ENCODE measurements around the gene PCYT2. TPM values are rescaled to one million over a fixed set of nuclear protein-coding genes. Genes with fewer than 3 reads are reported as not detected.

Gene PCYT2
- polyA plus RNA-seq, 3 donors from 2014 or later, result 44.7 to 59.6 (median 49.5) TPM

- H3K9me3 Mint-ChIP-seq, result peaks cover 0 to 2% (median under 1%) of the 10 kb centered on the region in 6 donors
- H3K4me1 Mint-ChIP-seq, result peaks cover 43 to 46% of the 10 kb centered on the region in 2 donors
- H3K4me3 Mint-ChIP-seq, result peak overlapping the region; percentile 85 to 96 (median 92)
- peaks cover 0 to 15% (median 3%) of the 10 kb centered on the region in 3 donors for H3K36me3 Mint-ChIP-seq
- H3K27ac Mint-ChIP-seq, result peak overlapping the region; percentile 87 to 94 (median 90)
- DNase-seq, result no peak
- peaks cover 12 to 29% (median 12%) of the 10 kb centered on the region in 3 donors for H3K27me3 Mint-ChIP-seq (ENCODE audit: low read depth in 3 of 3)
These were observed 52.0 kb downstream of the PCYT2 start for GRCh38 chr17:81858967-81859905.

GRCh38 chr17:81858170-81858966 is 52.8 kb downstream of the PCYT2 start:
- Mint-ChIP-seq H3K27ac (no peak overlapping the region), H3K4me1 (peaks cover 38 to 44% of the 10 kb centered on the region in 2 donors), H3K4me3 (peak overlapping the region; percentile 21 to 96 (median 92)), H3K9me3 (peaks cover 0 to 2% (median under 1%) of the 10 kb centered on the region in 6 donors), H3K27me3 (ENCODE audit: low read depth in 3 of 3) (peaks cover 9 to 25% (median 10%) of the 10 kb centered on the region in 3 donors), H3K36me3 (peaks cover 0 to 11% (median 3%) of the 10 kb centered on the region in 3 donors)
- no peak for DNase-seq

- H3K4me3 Mint-ChIP-seq, result no peak overlapping the region
- DNase-seq, result no peak
- H3K36me3 Mint-ChIP-seq, result peaks cover 0 to 15% (median 3%) of the 10 kb centered on the region in 3 donors
These were observed 56.0 kb downstream of the PCYT2 start for GRCh38 chr17:81854974-81855774.

GRCh38 chr17:81852237-81852636 is 59.0 kb downstream of the PCYT2 start:
- no peak for DNase-seq
- peaks cover 0 to 7% (median 3%) of the 10 kb centered on the region in 3 donors for H3K36me3 Mint-ChIP-seq
- no peak overlapping the region for H3K4me3 Mint-ChIP-seq
- H3K27me3 Mint-ChIP-seq (ENCODE audit: low read depth in 3 of 3), result peaks cover 0 to 2% (median 0%) of the 10 kb centered on the region in 3 donors
- H3K27ac Mint-ChIP-seq, result no peak overlapping the region
- H3K4me1 Mint-ChIP-seq, result peaks cover 0 to 5% of the 10 kb centered on the region in 2 donors
- H3K9me3 Mint-ChIP-seq, result no peaks in the 10 kb centered on the region

More at GRCh38 chr17:81854974-81855774, 56.0 kb downstream of the PCYT2 start:
- Mint-ChIP-seq H3K4me1 (peaks cover 22 to 27% of the 10 kb centered on the region in 2 donors), H3K27ac (no peak overlapping the region), H3K27me3 (ENCODE audit: low read depth in 3 of 3) (peaks cover 0 to 6% (median 2%) of the 10 kb centered on the region in 3 donors), H3K9me3 (peaks cover 0 to 1% (median 0%) of the 10 kb centered on the region in 6 donors)

- Mint-ChIP-seq H3K27me3 (ENCODE audit: low read depth in 3 of 3) (peaks cover 0 to 2% (median 0%) of the 10 kb centered on the region in 3 donors), H3K36me3 (peaks cover 0 to 7% (median 3%) of the 10 kb centered on the region in 3 donors), H3K4me1 (peaks cover 0 to 5% of the 10 kb centered on the region in 2 donors), H3K4me3 (no peak overlapping the region), H3K27ac (no peak overlapping the region), H3K9me3 (no peaks in the 10 kb centered on the region)
- no peak for DNase-seq
These were observed 59.8 kb downstream of the PCYT2 start for GRCh38 chr17:81851423-81851822.

Other genes starting within 250 kb of the PCYT2 start
- 10 to 100 TPM; 66.4 to 97.9 (median 93.9) TPM for gene OXLD1, start 244.8 kb downstream of the PCYT2 start, polyA plus RNA-seq
- gene CCDC137, start 244.7 kb downstream of the PCYT2 start, polyA plus RNA-seq, result 10 to 100 TPM in 1 of 3 donors, 1 to 10 TPM in 2; 1.8 to 21.7 (median 6.1) TPM
- gene ARL16, start 227.6 kb downstream of the PCYT2 start, polyA plus RNA-seq, result 10 to 100 TPM; 31.1 to 75.2 (median 61.8) TPM
- 10 to 100 TPM; 12.4 to 40.4 (median 17.3) TPM for gene HGS, start 227.4 kb downstream of the PCYT2 start, polyA plus RNA-seq
- gene MRPL12, start 208.0 kb downstream of the PCYT2 start, polyA plus RNA-seq, result 10 to 100 TPM; 43.1 to 79.4 (median 58.7) TPM
- gene SLC25A10, start 199.1 kb downstream of the PCYT2 start, polyA plus RNA-seq, result 1 to 10 TPM; 5.6 to 7.5 (median 5.9) TPM
- not detected for gene GCGR, start 107.2 kb downstream of the PCYT2 start, polyA plus RNA-seq
- 100 to 1,000 TPM; 112 to 178 (median 124) TPM for gene MCRIP1, start 78.1 kb downstream of the PCYT2 start, polyA plus RNA-seq
- not detected for gene PPP1R27, start 76.3 kb downstream of the PCYT2 start, polyA plus RNA-seq
- gene P4HB, start 50.9 kb downstream of the PCYT2 start, polyA plus RNA-seq, result 100 to 1,000 TPM; 365 to 534 (median 475) TPM
- gene ARHGDIA, start 40.1 kb downstream of the PCYT2 start, polyA plus RNA-seq, result 100 to 1,000 TPM; 100 to 245 (median 133) TPM
- gene ALYREF, start 19.8 kb downstream of the PCYT2 start, polyA plus RNA-seq, result 10 to 100 TPM; 36.2 to 63.3 (median 40.1) TPM
- 100 to 1,000 TPM; 339 to 578 (median 348) TPM for gene ANAPC11, start 19.7 kb downstream of the PCYT2 start, polyA plus RNA-seq
- not detected for gene NPB, start 9.2 kb downstream of the PCYT2 start, polyA plus RNA-seq
- gene SIRT7, start 6.8 kb upstream of the PCYT2 start, polyA plus RNA-seq, result 10 to 100 TPM; 27.2 to 54.7 (median 36.2) TPM
- gene MAFG, start 16.3 kb upstream of the PCYT2 start, polyA plus RNA-seq, result 1 to 10 TPM; 1.1 to 4.8 (median 1.3) TPM
- 1 to 10 TPM; 1.1 to 3.3 (median 1.9) TPM for gene PYCR1, start 25.9 kb upstream of the PCYT2 start, polyA plus RNA-seq
- gene MYADML2, start 35.8 kb upstream of the PCYT2 start, polyA plus RNA-seq, result not detected
- gene NOTUM, start 49.8 kb upstream of the PCYT2 start, polyA plus RNA-seq, result not detected
- gene ASPSCR1, start 66.2 kb upstream of the PCYT2 start, polyA plus RNA-seq, result 10 to 100 TPM; 21.1 to 32.9 (median 31.3) TPM
- 100 to 1,000 TPM in 2 of 3 donors, 10 to 100 TPM in 1; 70.0 to 104 (median 100) TPM for gene CENPX, start 111.5 kb upstream of the PCYT2 start, polyA plus RNA-seq
- 1 to 10 TPM; 4.7 to 9.9 (median 5.2) TPM for gene LRRC45, start 111.9 kb upstream of the PCYT2 start, polyA plus RNA-seq
- not detected for gene RAC3, start 120.3 kb upstream of the PCYT2 start, polyA plus RNA-seq
- 100 to 1,000 TPM; 144 to 242 (median 165) TPM for gene DCXR, start 126.3 kb upstream of the PCYT2 start, polyA plus RNA-seq
- gene RFNG, start 140.4 kb upstream of the PCYT2 start, polyA plus RNA-seq, result 1 to 10 TPM; 2.2 to 3.7 (median 3.2) TPM
- 100 to 1,000 TPM; 174 to 212 (median 183) TPM for gene GPS1, start 140.5 kb upstream of the PCYT2 start, polyA plus RNA-seq
- gene DUS1L, start 154.4 kb upstream of the PCYT2 start, polyA plus RNA-seq, result 10 to 100 TPM; 61.7 to 85.3 (median 82.5) TPM
- gene FASN, start 186.8 kb upstream of the PCYT2 start, polyA plus RNA-seq, result 1 to 10 TPM in 1 of 3 donors, under 1 TPM in 2; 0.10 to 2.7 (median 0.23) TPM